Nephron progenitor cell (in vitro differentiated cells): ENCODE results near the gene TNIP3.

Experiments
- DNase-seq: peaks from one replicate; pipeline ENCODE4 v3.0.0; 2021
- H3K27ac Mint-ChIP-seq: 2 replicates; pipeline ENCODE4 v1.8.0; 2021; ENCODE audit warnings: mild to moderate bottlenecking, moderate library complexity, mixed read lengths
- H3K27me3 Mint-ChIP-seq: 2 replicates; pipeline ENCODE4 v1.8.0; 2021; ENCODE audit warnings: mild to moderate bottlenecking, low read depth, mixed read lengths; ENCODE audit not compliant: poor library complexity
- H3K36me3 Mint-ChIP-seq: 2 replicates; pipeline ENCODE4 v1.8.0; 2021; ENCODE audit warnings: low read depth, mixed read lengths
- H3K4me1 Mint-ChIP-seq: 2 replicates; pipeline ENCODE4 v1.8.0; 2021; ENCODE audit warnings: mixed read lengths
- H3K4me3 Mint-ChIP-seq: 2 replicates; pipeline ENCODE4 v1.8.0; 2021; ENCODE audit warnings: mild to moderate bottlenecking, moderate library complexity, mixed read lengths
- H3K9me3 Mint-ChIP-seq: 2 replicates; pipeline ENCODE4 v1.8.0; 2021; ENCODE audit warnings: mild to moderate bottlenecking, moderate library complexity, mixed read lengths
- TF ChIP-seq, protein P1 (sequence below): fragments of 200-600 bp; sonication (generic); IDR thresholded peaks from 2 replicates; pipeline ENCODE4 v1.5.0; 2021; ENCODE audit warnings: antibody characterized with exemption

TNIP3 gene

GRCh38 chr4:121199742-121200561 is 35.8 kb upstream of the TNIP3 start:
- DNase-seq, result no peak
- Mint-ChIP-seq H3K9me3 (no peaks in the 10 kb centered on the region), H3K4me3 (no peak overlapping the region), H3K4me1 (no peaks in the 10 kb centered on the region), H3K27me3 (no peaks in the 10 kb centered on the region), H3K36me3 (no peaks in the 10 kb centered on the region), H3K27ac (no peak overlapping the region)
- TF ChIP-seq, protein P1, sequence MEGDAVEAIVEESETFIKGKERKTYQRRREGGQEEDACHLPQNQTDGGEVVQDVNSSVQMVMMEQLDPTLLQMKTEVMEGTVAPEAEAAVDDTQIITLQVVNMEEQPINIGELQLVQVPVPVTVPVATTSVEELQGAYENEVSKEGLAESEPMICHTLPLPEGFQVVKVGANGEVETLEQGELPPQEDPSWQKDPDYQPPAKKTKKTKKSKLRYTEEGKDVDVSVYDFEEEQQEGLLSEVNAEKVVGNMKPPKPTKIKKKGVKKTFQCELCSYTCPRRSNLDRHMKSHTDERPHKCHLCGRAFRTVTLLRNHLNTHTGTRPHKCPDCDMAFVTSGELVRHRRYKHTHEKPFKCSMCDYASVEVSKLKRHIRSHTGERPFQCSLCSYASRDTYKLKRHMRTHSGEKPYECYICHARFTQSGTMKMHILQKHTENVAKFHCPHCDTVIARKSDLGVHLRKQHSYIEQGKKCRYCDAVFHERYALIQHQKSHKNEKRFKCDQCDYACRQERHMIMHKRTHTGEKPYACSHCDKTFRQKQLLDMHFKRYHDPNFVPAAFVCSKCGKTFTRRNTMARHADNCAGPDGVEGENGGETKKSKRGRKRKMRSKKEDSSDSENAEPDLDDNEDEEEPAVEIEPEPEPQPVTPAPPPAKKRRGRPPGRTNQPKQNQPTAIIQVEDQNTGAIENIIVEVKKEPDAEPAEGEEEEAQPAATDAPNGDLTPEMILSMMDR, result no peak

DNA sequence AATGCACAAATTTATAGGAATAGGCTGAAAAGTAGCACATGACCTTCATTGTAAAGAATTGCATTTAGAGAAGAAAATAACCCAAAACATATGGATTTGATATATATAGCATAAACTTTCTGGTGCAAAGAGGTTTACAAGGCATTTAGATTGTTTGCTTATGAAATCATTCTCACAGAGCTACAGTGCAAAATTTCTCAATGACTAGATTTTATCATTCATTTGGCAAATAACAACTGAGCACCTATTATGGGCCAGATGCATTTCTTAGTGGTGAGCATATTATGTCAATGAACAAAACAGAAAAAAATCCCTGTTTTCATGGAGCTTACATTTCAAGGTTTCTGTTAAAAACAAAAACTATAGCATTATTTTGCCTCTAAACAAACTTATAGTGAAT is 34.1 kb upstream of the TNIP3 start:
- Mint-ChIP-seq H3K4me1 (no peaks in the 10 kb centered on the region), H3K9me3 (no peaks in the 10 kb centered on the region), H3K36me3 (no peaks in the 10 kb centered on the region), H3K4me3 (no peak overlapping the region), H3K27me3 (no peaks in the 10 kb centered on the region), H3K27ac (no peak overlapping the region)
- TF ChIP-seq, protein P1, result no peak
- no peak for DNase-seq

GRCh38 chr4:121195649-121196048 is 31.5 kb upstream of the TNIP3 start:
- H3K27me3 Mint-ChIP-seq, result no peaks in the 10 kb centered on the region
- no peak for DNase-seq
- no peak overlapping the region for H3K4me3 Mint-ChIP-seq
- H3K27ac Mint-ChIP-seq, result no peak overlapping the region
- H3K4me1 Mint-ChIP-seq, result no peaks in the 10 kb centered on the region
- TF ChIP-seq, protein P1, result no peak
- H3K36me3 Mint-ChIP-seq, result no peaks in the 10 kb centered on the region
- H3K9me3 Mint-ChIP-seq, result no peaks in the 10 kb centered on the region

GRCh38 chr4:121192480-121192879 is 28.4 kb upstream of the TNIP3 start:
- Mint-ChIP-seq H3K27me3 (peaks cover 4% of the 10 kb centered on the region), H3K4me1 (no peaks in the 10 kb centered on the region), H3K9me3 (no peaks in the 10 kb centered on the region), H3K36me3 (no peaks in the 10 kb centered on the region), H3K4me3 (no peak overlapping the region), H3K27ac (no peak overlapping the region)
- DNase-seq, result peak; percentile 15
- TF ChIP-seq, protein P1, result peak; percentile 77

GRCh38 chr4:121192013-121192412 is 27.9 kb upstream of the TNIP3 start:
- H3K36me3 Mint-ChIP-seq, result no peaks in the 10 kb centered on the region
- H3K9me3 Mint-ChIP-seq, result no peaks in the 10 kb centered on the region
- no peaks in the 10 kb centered on the region for H3K4me1 Mint-ChIP-seq
- no peak for DNase-seq
- TF ChIP-seq, protein P1, result no peak
- peak overlapping the region; percentile 3 for H3K4me3 Mint-ChIP-seq
- H3K27me3 Mint-ChIP-seq, result peaks cover 4% of the 10 kb centered on the region
- H3K27ac Mint-ChIP-seq, result no peak overlapping the region

- TF ChIP-seq, protein P1, result no peak
- H3K27ac Mint-ChIP-seq, result no peak overlapping the region
- H3K4me1 Mint-ChIP-seq, result no peaks in the 10 kb centered on the region
- no peak for DNase-seq
- no peaks in the 10 kb centered on the region for H3K9me3 Mint-ChIP-seq
- H3K4me3 Mint-ChIP-seq, result no peak overlapping the region
- peaks cover 4% of the 10 kb centered on the region for H3K27me3 Mint-ChIP-seq
- H3K36me3 Mint-ChIP-seq, result no peaks in the 10 kb centered on the region
Observed at GRCh38 chr4:121191361-121191760, 27.2 kb upstream of the TNIP3 start.
